KMS-11 (cell line): ENCODE measurements around the gene GXYLT2.

ENCODE experiments used
- H2AFZ ChIP-seq: fragments of 200-600 bp; sonication (generic); 2 replicates; pipeline ENCODE4 v1.6.1; 2016; ENCODE audit warnings: antibody characterized with exemption, mixed run types, low read depth
- H3K27ac ChIP-seq: fragments of 200-600 bp; sonication (generic); 2 replicates; pipeline ENCODE4 v1.6.1; 2016; ENCODE audit warnings: mild to moderate bottlenecking, mixed run types
- H3K27me3 ChIP-seq: fragments of 200-600 bp; sonication (generic); 2 replicates; pipeline ENCODE4 v1.6.1; 2017; ENCODE audit warnings: mild to moderate bottlenecking, low read depth, mixed run types, moderate library complexity; ENCODE audit not compliant: insufficient read depth
- H3K36me3 ChIP-seq: fragments of 200-600 bp; sonication (generic); 2 replicates; pipeline ENCODE4 v1.6.1; 2017; ENCODE audit warnings: mild to moderate bottlenecking, mixed run types; ENCODE audit not compliant: insufficient read depth
- H3K4me1 ChIP-seq: fragments of 200-600 bp; sonication (generic); 2 replicates; pipeline ENCODE4 v1.6.1; 2016; ENCODE audit warnings: mild to moderate bottlenecking, low read depth, mixed run types; ENCODE audit not compliant: poor library complexity, severe bottlenecking
- H3K4me2 ChIP-seq: fragments of 200-600 bp; sonication (generic); 2 replicates; pipeline ENCODE4 v1.7.0; 2016; ENCODE audit warnings: mild to moderate bottlenecking, mixed run types
- H3K4me3 ChIP-seq: fragments of 200-600 bp; sonication (generic); IDR thresholded peaks from 2 replicates; pipeline ENCODE4 v1.6.1; 2017; ENCODE audit warnings: low read depth, low read length, mixed read lengths; ENCODE audit not compliant: insufficient read depth
- H3K79me2 ChIP-seq: fragments of 200-600 bp; sonication (generic); 2 replicates; pipeline ENCODE4 v1.6.1; 2016; ENCODE audit warnings: low read depth, mixed run types; ENCODE audit not compliant: insufficient read depth
- H3K9ac ChIP-seq: fragments of 200-600 bp; sonication (generic); 2 replicates; pipeline ENCODE4 v1.6.1; 2016; ENCODE audit warnings: mild to moderate bottlenecking, mixed run types
- H4K20me1 ChIP-seq: fragments of 200-600 bp; sonication (generic); 2 replicates; pipeline ENCODE4 v1.6.1; 2016; ENCODE audit warnings: mild to moderate bottlenecking, mixed run types; ENCODE audit not compliant: insufficient read depth
- TF ChIP-seq, protein P1 (sequence below): fragments of 200-600 bp; sonication (generic); conservative IDR thresholded peaks from 2 replicates; pipeline ENCODE4 v1.6.1; 2017; ENCODE audit warnings: low read depth, mild to moderate bottlenecking, antibody characterized with exemption, low read length, moderate library complexity, mixed read lengths

GXYLT2 gene

DNA sequence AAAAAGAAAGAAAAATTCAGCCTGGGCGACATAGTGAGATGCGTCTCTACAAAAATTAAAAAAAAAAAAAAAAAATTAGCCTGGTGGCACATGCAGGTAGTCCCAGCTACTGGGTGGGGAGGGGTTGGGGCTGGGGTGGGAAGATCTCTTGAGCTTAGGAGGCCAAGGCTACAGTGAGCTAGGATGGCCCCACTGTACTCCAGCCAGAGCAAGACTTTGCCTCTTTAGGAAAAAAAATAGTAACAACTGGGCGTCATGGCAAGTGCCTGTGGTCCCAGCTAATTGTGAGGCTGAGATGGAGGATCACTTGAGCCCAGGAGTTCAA is 84.8 kb downstream of the GXYLT2 start:
- TF ChIP-seq, protein P1, sequence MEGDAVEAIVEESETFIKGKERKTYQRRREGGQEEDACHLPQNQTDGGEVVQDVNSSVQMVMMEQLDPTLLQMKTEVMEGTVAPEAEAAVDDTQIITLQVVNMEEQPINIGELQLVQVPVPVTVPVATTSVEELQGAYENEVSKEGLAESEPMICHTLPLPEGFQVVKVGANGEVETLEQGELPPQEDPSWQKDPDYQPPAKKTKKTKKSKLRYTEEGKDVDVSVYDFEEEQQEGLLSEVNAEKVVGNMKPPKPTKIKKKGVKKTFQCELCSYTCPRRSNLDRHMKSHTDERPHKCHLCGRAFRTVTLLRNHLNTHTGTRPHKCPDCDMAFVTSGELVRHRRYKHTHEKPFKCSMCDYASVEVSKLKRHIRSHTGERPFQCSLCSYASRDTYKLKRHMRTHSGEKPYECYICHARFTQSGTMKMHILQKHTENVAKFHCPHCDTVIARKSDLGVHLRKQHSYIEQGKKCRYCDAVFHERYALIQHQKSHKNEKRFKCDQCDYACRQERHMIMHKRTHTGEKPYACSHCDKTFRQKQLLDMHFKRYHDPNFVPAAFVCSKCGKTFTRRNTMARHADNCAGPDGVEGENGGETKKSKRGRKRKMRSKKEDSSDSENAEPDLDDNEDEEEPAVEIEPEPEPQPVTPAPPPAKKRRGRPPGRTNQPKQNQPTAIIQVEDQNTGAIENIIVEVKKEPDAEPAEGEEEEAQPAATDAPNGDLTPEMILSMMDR, result no peak

DNA sequence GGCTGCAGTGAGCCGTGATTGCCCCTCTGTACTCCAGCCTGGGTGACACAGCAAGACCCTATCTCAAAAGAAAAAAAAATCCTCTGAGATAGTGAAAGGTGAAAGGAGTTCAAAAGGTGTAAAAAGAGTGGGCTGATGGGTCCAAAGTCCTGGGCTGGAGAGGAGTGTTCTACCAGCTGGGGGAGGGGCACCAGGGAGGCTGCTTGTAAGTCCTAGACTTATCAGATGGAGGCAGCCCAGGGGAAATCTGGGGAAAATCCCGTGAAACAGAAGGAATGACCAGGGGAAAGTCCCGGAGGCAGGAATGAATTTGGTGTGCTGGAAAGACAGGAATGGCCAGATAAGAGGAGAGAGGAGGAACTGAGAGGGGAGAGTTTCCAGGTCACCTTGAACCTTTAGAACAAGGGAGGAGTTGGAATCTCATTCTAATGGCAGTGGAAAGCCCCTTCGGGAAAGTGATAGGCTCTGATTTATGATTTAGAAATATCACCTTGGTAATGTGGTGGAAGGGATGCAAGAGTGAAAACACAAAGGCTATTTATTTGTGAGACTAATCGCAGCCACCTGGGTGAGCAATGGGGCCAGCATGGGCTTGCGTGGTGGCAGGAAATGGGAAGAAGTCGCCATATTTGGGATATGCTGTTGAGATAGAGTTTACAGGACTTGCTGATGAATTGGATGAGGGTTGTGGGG is 85.3 kb downstream of the GXYLT2 start:
- no peaks in the 10 kb centered on the region for H4K20me1 ChIP-seq
- H2AFZ ChIP-seq, result no peak overlapping the region
- no peak overlapping the region for H3K27ac ChIP-seq
- TF ChIP-seq, protein P1, result no peak
- H3K4me3 ChIP-seq, result no peak overlapping the region
- no peaks in the 10 kb centered on the region for H3K36me3 ChIP-seq
- H3K9ac ChIP-seq, result no peak overlapping the region
- H3K27me3 ChIP-seq, result no peaks in the 10 kb centered on the region
- no peak overlapping the region for H3K4me2 ChIP-seq
- no peaks in the 10 kb centered on the region for H3K79me2 ChIP-seq
- H3K4me1 ChIP-seq, result peaks cover 13% of the 10 kb centered on the region

More for the DNA sequence above, 84.8 kb downstream of the GXYLT2 start:
- Histone ChIP-seq H3K27me3 (no peaks in the 10 kb centered on the region), H3K4me1 (peaks cover 12% of the 10 kb centered on the region), H3K9ac (no peak overlapping the region), H3K79me2 (no peaks in the 10 kb centered on the region), H2AFZ (no peak overlapping the region), H3K4me2 (no peak overlapping the region), H4K20me1 (no peaks in the 10 kb centered on the region), H3K27ac (no peak overlapping the region), H3K4me3 (no peak overlapping the region), H3K36me3 (no peaks in the 10 kb centered on the region)

DNA sequence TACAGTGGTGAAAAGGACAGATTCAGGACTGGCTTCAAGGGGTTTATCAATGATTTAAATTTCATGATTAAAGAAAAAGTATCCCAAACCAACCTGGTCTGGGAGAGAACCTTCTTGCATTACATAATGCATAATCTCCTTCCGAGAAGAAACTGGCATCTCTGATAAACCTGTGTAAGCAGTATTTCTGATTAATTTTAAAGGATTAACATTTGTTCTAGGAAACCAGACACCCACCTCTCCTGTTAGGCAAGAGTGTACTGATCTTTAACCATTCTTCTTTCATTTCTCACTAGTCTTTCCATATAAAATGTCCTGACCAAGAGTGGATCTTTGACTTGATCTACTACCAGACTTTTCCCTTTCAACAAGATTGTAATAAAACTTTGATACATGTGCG is 85.9 kb downstream of the GXYLT2 start:
- no peak overlapping the region for H2AFZ ChIP-seq
- TF ChIP-seq, protein P1, result no peak
- H3K27ac ChIP-seq, result no peak overlapping the region
- no peak overlapping the region for H3K4me2 ChIP-seq
- no peaks in the 10 kb centered on the region for H4K20me1 ChIP-seq
- no peaks in the 10 kb centered on the region for H3K79me2 ChIP-seq
- H3K4me1 ChIP-seq, result peaks cover 13% of the 10 kb centered on the region
- no peak overlapping the region for H3K9ac ChIP-seq
- H3K36me3 ChIP-seq, result no peaks in the 10 kb centered on the region
- H3K27me3 ChIP-seq, result no peaks in the 10 kb centered on the region
- H3K4me3 ChIP-seq, result no peak overlapping the region

DNA sequence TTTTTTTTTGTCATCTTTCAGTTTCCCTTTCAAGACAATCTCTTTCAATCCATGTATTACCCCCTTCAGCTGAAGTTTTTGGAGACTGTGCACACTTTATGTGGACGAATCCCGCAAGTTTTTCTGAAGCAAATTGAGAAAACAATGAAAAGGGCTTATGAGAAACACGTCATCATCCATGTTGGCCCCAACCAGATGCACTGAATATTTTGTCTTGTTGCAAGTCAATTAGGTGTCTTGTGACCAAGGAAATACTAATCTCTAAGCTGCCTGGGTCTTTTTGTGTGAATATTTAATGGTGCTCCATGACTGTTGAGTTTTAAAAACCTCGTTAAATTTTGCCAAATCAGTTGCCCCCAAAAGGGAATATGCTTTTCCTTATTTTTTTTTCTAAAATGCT is 87.1 kb downstream of the GXYLT2 start:
- Histone ChIP-seq H3K4me3 (no peak overlapping the region), H4K20me1 (no peaks in the 10 kb centered on the region), H3K9ac (no peak overlapping the region), H3K27ac (no peak overlapping the region), H3K27me3 (no peaks in the 10 kb centered on the region), H2AFZ (no peak overlapping the region), H3K79me2 (no peaks in the 10 kb centered on the region), H3K36me3 (no peaks in the 10 kb centered on the region), H3K4me1 (peaks cover 13% of the 10 kb centered on the region), H3K4me2 (no peak overlapping the region)
- TF ChIP-seq, protein P1, result no peak
